ENCODE data around the gene RANBP9.

RANBP9 gene

DNA sequence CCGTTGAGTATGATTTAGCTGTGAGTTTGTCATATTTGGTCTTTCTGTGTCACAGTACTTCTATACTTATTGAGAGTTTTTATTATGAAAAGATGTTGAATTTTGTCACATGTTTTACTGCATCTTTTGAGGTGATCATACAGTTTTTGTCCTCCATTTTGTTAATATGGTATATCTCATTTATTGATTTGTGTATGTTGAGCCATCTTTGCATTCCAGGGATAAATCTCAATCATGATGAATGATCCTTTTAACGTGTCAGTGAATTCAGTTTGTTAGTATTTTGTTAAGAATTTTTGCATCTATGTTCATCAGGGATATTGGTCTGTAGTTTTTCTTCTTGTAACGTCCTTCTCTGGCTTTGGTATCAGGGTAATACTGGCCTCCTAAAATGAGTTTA is 133.7 kb downstream of the RANBP9 start:
- TF ChIP-seq ZSCAN18 (tag by site-specific recombination; IDR thresholded peaks at IDR 0.05) (no peak), ZNF664 (tag by site-specific recombination; IDR thresholded peaks at IDR 0.05) (peak; percentile 52; the same call in 1 of the 2 replicates)
- Histone ChIP-seq H3K36me3 (ENCODE audit: control insufficient read depth in 2 of 2, insufficient read depth in 1 of 2, low read length in 2 of 2) (peaks cover 0 to 18% of the 10 kb centered on the region in 2 experiments; a peak in 1 of 3 replicates), H3K27ac (ENCODE audit: extremely low read depth, low read depth, low read length) (no peak overlapping the region), H3K9me3 (ENCODE audit: control insufficient read depth, insufficient read depth, low read depth, low read length) (no peaks in the 10 kb centered on the region), H3K4me3 (ENCODE audit: low read depth, low read length) (no peak overlapping the region), H3K4me1 (ENCODE audit: control insufficient read depth, insufficient read depth, low read length) (0 out of 2 replicates have a peak, but pooled peaks cover 3% of the 10 kb centered on the region)
- ChIA-PET POLR2A (no interaction called here), CTCF (no interaction called here)

- POLR2A ChIA-PET = interaction anchor here (3.2 kb wide), 1 partner anchor 39 kb away, joined by 49 read pairs; the partner anchor contains the start of gene NOL7
- Histone ChIP-seq H3K4me1 (ENCODE audit: control insufficient read depth, insufficient read depth, low read length) (0 out of 2 replicates have a peak, but pooled peaks cover 3% of the 10 kb centered on the region), H3K4me3 (ENCODE audit: low read depth, low read length) (no peak overlapping the region), H3K27ac (ENCODE audit: extremely low read depth, low read depth, low read length) (no peak overlapping the region), H3K9me3 (ENCODE audit: control insufficient read depth, insufficient read depth, low read depth, low read length) (no peaks in the 10 kb centered on the region), H3K36me3 (ENCODE audit: control insufficient read depth in 2 of 2, insufficient read depth in 1 of 2, low read length in 2 of 2) (peaks cover 0 to 8% of the 10 kb centered on the region in 2 experiments; a peak in 1 of 3 replicates)
- no peak for TF ChIP-seq ZNF513 (tag by site-specific recombination; IDR thresholded peaks at IDR 0.05)
- no peak for TF ChIP-seq ZNF2 (tag by site-specific recombination; IDR thresholded peaks at IDR 0.05)
- no peak for TF ChIP-seq SETDB1 (IDR thresholded peaks at IDR 0.05; ENCODE audit: insufficient read length, low read length)
- TF ChIP-seq, protein P1, sequence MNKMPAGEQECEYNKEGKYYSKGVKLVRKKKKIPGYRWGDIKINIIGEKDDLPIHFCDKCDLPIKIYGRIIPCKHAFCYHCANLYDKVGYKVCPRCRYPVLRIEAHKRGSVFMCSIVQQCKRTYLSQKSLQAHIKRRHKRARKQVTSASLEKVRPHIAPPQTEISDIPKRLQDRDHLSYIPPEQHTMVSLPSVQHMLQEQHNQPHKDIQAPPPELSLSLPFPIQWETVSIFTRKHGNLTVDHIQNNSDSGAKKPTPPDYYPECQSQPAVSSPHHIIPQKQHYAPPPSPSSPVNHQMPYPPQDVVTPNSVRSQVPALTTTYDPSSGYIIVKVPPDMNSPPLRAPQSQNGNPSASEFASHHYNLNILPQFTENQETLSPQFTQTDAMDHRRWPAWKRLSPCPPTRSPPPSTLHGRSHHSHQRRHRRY (tag by site-specific recombination; IDR thresholded peaks at IDR 0.05) = no peak
- no peak for TF ChIP-seq ZNF561 (tag by site-specific recombination; IDR thresholded peaks at IDR 0.05; ENCODE audit: borderline replicate concordance)
- no peak for TF ChIP-seq ZIC2 (tag by site-specific recombination; IDR thresholded peaks at IDR 0.05)
- no peak for TF ChIP-seq KLF10 (tag by site-specific recombination; IDR thresholded peaks at IDR 0.05)
- TF ChIP-seq ZNF404 (tag by site-specific recombination; IDR thresholded peaks at IDR 0.05) = no peak
- no peak for TF ChIP-seq ZNF10 (tag by site-specific recombination; IDR thresholded peaks at IDR 0.05)
- no peak for TF ChIP-seq ZNF610 (tag by site-specific recombination; IDR thresholded peaks at IDR 0.05; ENCODE audit: borderline replicate concordance)
- no peak for TF ChIP-seq KLF1 (tag by site-specific recombination; IDR thresholded peaks at IDR 0.05)
- TF ChIP-seq ZEB2 (tag by site-specific recombination; IDR thresholded peaks at IDR 0.05) = no peak
- TF ChIP-seq ZNF571 (tag by site-specific recombination; IDR thresholded peaks at IDR 0.05) = no peak
- TF ChIP-seq, protein P2, sequence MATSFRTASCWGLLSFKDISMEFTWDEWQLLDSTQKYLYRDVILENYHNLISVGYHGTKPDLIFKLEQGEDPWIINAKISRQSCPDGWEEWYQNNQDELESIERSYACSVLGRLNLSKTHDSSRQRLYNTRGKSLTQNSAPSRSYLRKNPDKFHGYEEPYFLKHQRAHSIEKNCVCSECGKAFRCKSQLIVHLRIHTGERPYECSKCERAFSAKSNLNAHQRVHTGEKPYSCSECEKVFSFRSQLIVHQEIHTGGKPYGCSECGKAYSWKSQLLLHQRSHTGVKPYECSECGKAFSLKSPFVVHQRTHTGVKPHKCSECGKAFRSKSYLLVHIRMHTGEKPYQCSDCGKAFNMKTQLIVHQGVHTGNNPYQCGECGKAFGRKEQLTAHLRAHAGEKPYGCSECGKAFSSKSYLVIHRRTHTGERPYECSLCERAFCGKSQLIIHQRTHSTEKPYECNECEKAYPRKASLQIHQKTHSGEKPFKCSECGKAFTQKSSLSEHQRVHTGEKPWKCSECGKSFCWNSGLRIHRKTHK (tag by site-specific recombination; IDR thresholded peaks at IDR 0.05) = no peak
- TF ChIP-seq ZNF324 (tag by site-specific recombination; IDR thresholded peaks at IDR 0.05) = no peak
- no peak for TF ChIP-seq KLF8 (tag by site-specific recombination; IDR thresholded peaks at IDR 0.05)
- CTCF ChIA-PET = interaction anchor here (0.6 to 4.6 kb wide), 24 partner anchors 8 to 855 kb away, joined by 3 to 62 read pairs (median 4); partner anchors contain the start of genes NOL7 and TBC1D7
These were observed 135.6 kb downstream of the RANBP9 start for GRCh38 chr6:13576017-13576416.
